Right lobe of liver (tissue), 6 donors: Measurements from ENCODE around the gene KCNIP1. TPM values are rescaled to one million over a fixed set of nuclear protein-coding genes. Genes with fewer than 3 reads are reported as not detected.
"Not testable (repeated sequence)": the region's sequence is repeated elsewhere in the genome, so short reads cannot be mapped to it uniquely, and the experiment has no call there.

ENCODE experiments used
- ATAC-seq, 4 donors: fragments of 200-7000 bp; cut with Tn5 transposase; one replicate each; pipeline ENCODE4 v1.9.1; 2020; ENCODE audit warnings: mild to moderate bottlenecking in 4 of 4, moderate library complexity in 4 of 4
- DNase-seq, 3 donors: peaks; one replicate each; pipeline ENCODE4 v3.0.0-alpha.2; 2020
- H3K27ac ChIP-seq, 3 donors: fragments of 200-600 bp; one replicate each; pipeline ENCODE4 v1.8.0; 2022
- H3K27me3 ChIP-seq, 2 donors: fragments of 200-600 bp; one replicate each; pipeline ENCODE4 v1.8.0; 2022
- H3K36me3 ChIP-seq, 4 donors: fragments of 200-600 bp; sonication (generic) in 1 of 4; one replicate each; pipeline versions ENCODE4 v1.5.1 to v1.8.0; 2017 to 2022; ENCODE audit warnings: control low read depth in 1 of 4
- H3K4me1 ChIP-seq, 4 donors: fragments of 200-600 bp; sonication (generic) in 1 of 4; one replicate each; pipeline versions ENCODE4 v1.5.1 to v1.8.0; 2017 to 2022; ENCODE audit warnings: control low read depth in 1 of 4
- H3K4me3 ChIP-seq, 3 donors: fragments of 200-600 bp; one replicate each; pipeline ENCODE4 v1.8.0; 2022
- H3K9me3 ChIP-seq, 4 donors: fragments of 200-600 bp; sonication (generic) in 1 of 4; one replicate each; pipeline versions ENCODE4 v1.5.1 to v1.8.0; 2017 to 2022; ENCODE audit warnings: control low read depth in 1 of 4
- POLR2A ChIP-seq: fragments of 450-650 bp; IDR thresholded peaks from one replicate; pipeline ENCODE4 v1.6.1; 2017; ENCODE audit warnings: antibody characterized with exemption, mild to moderate bottlenecking
- WGBS: methylation state at CpG from one replicate; pipeline ENCODE4 v1.1.6; 2018; ENCODE audit warnings: low coverage, low lambda C conversion rate; ENCODE audit not compliant: insufficient coverage; ENCODE audit errors: missing lambda C conversion rate; 5-methylcytosine and 5-hydroxymethylcytosine counted together
- intact Hi-C, 2 donors: fragments of 100-400 bp; cut with DNase I; formaldehyde crosslinking; loops; one replicate each; pipeline versions ENCODE4 v1.11.2 to v1.14.1; 2022
- total RNA-seq, 6 experiments: library from RNA; depleted of rRNA in 2 of 6; stranded (reverse); fragments of >200 nt in 2 of 6; fragmentation: NEBNext Ultra II Directional in 3 of 6; extraction: Animal tissue kit (Norgen Biotek cat#: 25700) in 3 of 6; gene quantifications; one replicate each; pipeline versions ENCODE4 v1.1.0 to v1.2.4, GENCODE V29; 2016 to 2023
- TF ChIP-seq, protein P1 (sequence below), 4 donors: fragments of 200-600 bp in 3 of 4; fragments of 450-650 bp in 1 of 4; IDR thresholded peaks; one replicate each; pipeline versions ENCODE4 v1.5.1 to v1.8.0; 2016 to 2022; ENCODE audit warnings: antibody characterized with exemption in 4 of 4, mild to moderate bottlenecking in 2 of 4
- donor health status: DM: no; HTN: yes; CAD: no.
- donor health status: DM: no; HTN: no; CAD: no.
- donor health status: DM: no; HTN: no; CAD: no.
- donor health status: DM: no; HTN: yes; CAD: no.
- donor health status: DM: no; HTN: yes; CAD: no.

The KCNIP1 gene
- total RNA-seq, 6 experiments from 2014 or later: 0.56 TPM; not detected in 5

DNA sequence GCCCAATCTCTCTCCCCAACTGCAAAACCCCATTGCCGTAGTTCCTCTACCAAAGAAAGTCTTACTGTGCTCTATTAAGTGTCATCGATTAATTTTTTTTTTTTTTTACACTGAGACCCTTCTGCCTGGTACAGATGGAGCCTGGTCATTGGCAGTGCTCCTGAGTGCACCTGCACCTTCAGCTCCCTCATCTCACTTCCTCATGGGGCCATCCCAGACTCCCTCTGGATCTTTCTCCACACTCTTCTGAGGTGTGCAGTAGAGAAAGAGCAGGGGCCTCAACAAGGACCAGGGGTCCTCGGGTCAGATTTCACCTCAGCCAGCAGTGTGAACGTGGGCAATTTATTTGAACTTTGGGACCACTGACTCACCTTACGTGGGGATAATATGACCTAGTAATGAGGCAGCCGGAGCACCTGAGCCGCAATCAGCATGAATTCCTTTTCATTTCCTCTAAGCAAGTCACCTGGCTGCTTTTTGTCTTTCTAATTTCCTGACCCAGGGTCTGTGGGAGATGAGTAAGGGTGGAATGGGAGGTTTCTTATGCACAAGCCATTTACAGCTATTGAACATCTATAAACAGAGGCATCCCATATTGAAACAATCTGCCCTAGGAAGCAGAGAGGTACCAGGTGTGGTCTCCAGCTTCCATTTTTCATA is 257.4 kb downstream of the KCNIP1 start:
- H3K27me3 ChIP-seq: no peaks in the 10 kb centered on the region
- no peak overlapping the region for H3K4me3 ChIP-seq
- TF ChIP-seq POLR2A: no peak
- TF ChIP-seq, protein P1, sequence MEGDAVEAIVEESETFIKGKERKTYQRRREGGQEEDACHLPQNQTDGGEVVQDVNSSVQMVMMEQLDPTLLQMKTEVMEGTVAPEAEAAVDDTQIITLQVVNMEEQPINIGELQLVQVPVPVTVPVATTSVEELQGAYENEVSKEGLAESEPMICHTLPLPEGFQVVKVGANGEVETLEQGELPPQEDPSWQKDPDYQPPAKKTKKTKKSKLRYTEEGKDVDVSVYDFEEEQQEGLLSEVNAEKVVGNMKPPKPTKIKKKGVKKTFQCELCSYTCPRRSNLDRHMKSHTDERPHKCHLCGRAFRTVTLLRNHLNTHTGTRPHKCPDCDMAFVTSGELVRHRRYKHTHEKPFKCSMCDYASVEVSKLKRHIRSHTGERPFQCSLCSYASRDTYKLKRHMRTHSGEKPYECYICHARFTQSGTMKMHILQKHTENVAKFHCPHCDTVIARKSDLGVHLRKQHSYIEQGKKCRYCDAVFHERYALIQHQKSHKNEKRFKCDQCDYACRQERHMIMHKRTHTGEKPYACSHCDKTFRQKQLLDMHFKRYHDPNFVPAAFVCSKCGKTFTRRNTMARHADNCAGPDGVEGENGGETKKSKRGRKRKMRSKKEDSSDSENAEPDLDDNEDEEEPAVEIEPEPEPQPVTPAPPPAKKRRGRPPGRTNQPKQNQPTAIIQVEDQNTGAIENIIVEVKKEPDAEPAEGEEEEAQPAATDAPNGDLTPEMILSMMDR (IDR thresholded peaks at IDR 0.05): no peak
- 65% methylated on average over 5 of the region's 7 CpGs for WGBS
- no peak overlapping the region for H3K27ac ChIP-seq
- intact Hi-C loops: no loop called here
- H3K36me3 ChIP-seq: no peaks in the 10 kb centered on the region
- ATAC-seq (no peak), DNase-seq (no peak)
- H3K9me3 ChIP-seq: no peaks in the 10 kb centered on the region
- no peaks in the 10 kb centered on the region for H3K4me1 ChIP-seq

DNA sequence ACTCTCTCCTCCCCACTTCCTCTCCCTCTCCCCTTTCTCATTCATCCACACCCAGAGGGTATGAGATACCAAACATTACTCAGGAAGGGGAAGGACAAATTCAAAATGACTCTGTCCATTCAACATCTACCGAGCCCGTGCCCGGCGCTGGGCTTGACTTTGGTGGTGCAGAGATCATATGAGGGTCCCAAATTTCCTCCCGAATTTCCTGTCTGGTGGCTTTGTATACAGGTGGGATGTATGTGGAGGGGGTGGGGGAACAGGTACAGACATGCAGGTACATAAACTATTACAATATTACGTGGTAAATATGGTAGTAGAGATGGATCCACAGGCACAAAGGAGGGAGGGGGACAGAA is 257.9 kb downstream of the KCNIP1 start:
- TF ChIP-seq POLR2A: no peak
- TF ChIP-seq, protein P1 (IDR thresholded peaks at IDR 0.05): no peak
- no peak for DNase-seq

DNA sequence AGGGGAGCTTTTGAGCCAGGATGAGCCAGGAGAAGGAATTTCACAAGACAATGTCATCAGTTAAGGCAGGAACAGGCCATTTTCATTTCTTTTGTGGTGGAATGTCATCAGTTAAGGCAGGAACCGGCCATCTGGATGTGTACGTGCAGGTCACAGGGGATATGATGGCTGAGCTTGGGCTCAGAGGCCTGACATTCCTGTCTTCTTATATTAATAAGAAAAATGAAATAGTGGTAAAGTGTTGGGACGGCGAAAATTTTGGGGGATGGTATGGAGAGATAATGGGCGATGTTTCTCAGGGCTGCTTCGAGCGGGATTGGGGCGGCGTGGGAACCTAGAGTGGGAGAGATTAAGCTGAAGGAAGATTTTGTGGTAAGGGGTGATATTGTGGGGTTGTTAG is 258.5 kb downstream of the KCNIP1 start:
- H3K9me3 ChIP-seq, ATAC-seq, H3K36me3 ChIP-seq, H3K4me3 ChIP-seq, intact Hi-C loops, DNase-seq, H3K4me1 ChIP-seq, H3K27me3 ChIP-seq, H3K27ac ChIP-seq: not testable (repeated sequence)
- WGBS: 84% methylated on average over 9 of the region's 9 CpGs

More for the DNA sequence above, 257.9 kb downstream of the KCNIP1 start:
- Histone ChIP-seq H3K27me3 (no peaks in the 10 kb centered on the region), H3K27ac (no peak overlapping the region), H3K4me3 (no peak overlapping the region), H3K36me3 (no peaks in the 10 kb centered on the region), H3K9me3 (no peaks in the 10 kb centered on the region), H3K4me1 (no peaks in the 10 kb centered on the region)
- intact Hi-C loops: no loop called here
- ATAC-seq: no peak
- WGBS: 81% methylated on average over 6 of the region's 6 CpGs

DNA sequence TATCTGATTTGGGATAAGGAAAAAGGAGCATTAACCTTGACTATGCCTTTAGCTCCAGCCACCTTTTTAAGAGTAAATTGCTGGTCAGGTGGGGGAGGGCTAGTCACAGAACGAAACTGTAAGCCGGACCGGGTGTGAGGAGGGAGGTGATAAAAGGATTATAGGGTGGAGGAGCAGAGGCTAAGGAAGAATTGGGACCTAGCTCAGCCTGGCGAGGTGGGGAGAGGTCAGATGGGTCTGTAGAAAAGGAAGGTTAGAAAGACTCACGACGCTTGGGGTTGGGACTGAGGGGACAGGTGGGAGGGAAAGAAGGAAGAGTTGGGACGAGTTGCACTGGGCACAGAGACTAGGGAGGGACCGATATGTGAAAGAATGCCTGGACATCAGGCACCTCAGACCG is 262.0 kb downstream of the KCNIP1 start:
- H3K4me1 ChIP-seq, H3K36me3 ChIP-seq, ATAC-seq, H3K27ac ChIP-seq, DNase-seq, H3K4me3 ChIP-seq, intact Hi-C loops, H3K9me3 ChIP-seq, H3K27me3 ChIP-seq: not testable (repeated sequence)
- WGBS: 49% methylated on average over 9 of the region's 9 CpGs

DNA sequence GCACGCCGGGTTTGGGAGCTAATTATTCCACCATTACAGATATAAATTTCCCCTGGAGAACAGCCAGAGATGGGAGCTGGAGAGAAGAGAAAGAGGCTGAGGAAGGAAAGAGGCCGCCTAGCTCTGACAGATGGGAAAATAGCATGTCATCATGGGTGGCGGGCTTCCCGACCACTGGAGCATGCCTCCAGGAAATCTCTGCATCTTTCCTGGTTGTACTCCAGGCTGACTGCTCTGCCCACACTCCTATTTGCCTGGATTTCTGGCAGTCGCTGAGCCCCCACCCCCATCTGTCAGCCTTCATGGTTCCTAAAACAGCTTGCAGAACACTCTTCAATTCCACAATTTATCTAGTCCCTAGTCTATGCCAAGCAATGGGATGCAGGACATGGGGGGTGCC is 265.4 kb downstream of the KCNIP1 start:
- H3K9me3 ChIP-seq: no peaks in the 10 kb centered on the region
- H3K27ac ChIP-seq: no peak overlapping the region
- intact Hi-C loops: no loop called here
- no peak for TF ChIP-seq POLR2A
- TF ChIP-seq, protein P1 (IDR thresholded peaks at IDR 0.05): no peak
- DNase-seq (no peak), ATAC-seq (no peak)
- H3K27me3 ChIP-seq: no peaks in the 10 kb centered on the region
- 52% methylated on average over 3 of the region's 6 CpGs for WGBS
- H3K4me3 ChIP-seq: no peak overlapping the region
- H3K4me1 ChIP-seq: no peaks in the 10 kb centered on the region
- no peaks in the 10 kb centered on the region for H3K36me3 ChIP-seq
